Measurements from ENCODE around the gene PRSS21.

PRSS21 gene

DNA sequence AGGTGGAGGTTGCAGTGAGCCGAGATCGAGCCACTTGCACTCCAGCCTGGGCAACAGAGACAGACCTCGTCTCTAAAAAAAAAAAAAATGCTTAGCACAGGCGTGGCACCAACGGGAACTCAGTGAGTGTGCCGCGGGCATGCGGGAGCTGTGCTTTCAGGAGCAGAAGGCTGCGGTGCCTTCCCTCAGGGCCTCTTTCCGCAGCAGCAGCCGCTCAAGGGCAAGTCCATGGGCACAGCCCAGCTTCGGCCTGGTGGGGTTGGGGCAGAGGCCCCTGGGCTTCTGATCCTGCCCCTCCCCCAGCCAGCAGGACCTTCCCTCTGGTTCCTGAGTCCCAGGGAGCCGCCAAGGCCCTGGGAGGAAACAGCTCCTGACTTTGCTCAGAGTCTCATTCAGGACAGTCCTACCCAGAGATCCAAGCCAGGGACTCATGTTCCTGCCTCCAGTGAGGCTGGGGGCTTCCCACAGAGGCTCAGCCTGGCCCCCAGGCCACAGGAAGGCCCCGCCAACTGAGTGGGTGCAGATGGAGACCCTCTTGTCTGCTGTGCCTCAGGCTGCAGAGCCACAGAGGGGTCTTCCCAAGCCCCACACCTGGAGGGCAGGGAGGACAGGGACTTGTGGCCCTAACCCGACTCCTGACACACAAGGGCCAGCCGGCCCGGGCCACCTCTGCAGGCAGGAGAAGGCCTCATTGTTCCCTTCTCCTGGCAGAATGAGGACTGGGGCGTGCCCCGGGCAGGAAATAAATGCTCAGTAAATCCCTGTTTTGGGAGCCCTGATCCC lies 9.7 kb downstream of the PRSS21 start:
- DNase-seq, result no peak

DNA sequence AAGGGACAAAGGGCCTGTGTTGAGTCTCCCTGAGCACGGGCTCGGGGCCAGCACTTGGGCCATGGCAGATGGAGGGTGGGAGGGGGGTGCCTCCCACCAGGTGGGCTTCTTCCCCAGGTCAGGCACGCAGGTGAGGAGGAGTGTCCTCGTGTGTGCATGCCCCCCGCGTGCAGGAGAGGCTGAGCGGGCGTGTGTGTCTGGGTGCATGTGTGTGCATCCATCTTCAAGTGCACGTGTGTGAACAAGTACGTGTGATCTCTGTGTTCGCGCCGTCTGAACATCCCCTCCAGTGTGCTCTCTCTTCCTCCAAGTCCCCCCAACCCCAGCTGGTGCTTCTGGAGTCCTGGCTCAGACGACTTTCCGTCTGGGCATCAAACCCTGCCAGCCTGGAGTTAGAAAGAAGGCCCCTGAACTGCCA lies 10.3 kb downstream of the PRSS21 start:
- DNase-seq, result no peak

DNA sequence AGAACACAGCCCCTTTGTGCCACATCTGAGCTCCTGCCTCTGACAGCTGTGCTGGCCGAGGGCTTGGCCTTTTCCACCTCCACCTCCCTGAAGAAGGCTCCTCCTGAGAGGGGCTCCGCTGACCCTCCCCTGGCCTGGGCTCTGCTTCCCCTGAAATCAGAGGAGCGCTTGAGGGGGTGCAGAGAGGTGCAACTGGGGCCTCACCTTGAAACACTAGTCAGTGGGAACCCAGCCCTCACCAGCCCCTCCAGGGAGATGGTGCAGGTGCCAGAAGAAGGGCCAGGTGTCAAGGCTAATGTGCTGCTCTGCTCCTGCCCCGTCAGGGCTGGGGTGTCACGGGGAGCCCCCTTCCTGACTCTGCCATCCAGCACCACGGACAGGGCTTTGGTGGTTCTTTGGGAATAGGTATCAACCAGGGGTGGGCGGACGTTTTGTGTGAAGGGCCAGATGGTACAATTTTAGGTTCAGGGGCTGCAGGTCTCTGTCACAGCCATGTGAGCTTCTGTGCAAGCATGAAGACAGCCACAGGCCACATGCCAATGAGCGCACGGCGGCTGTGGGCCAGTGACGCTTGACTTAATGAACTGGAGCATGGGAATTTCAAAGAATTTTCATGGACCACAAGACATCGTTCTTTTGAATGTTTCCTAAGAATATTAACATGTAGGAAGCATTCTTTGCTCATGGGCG lies 10.9 kb downstream of the PRSS21 start:
- DNase-seq, result no peak

- DNase-seq, result no peak
Measured at GRCh38 chr16:2828521-2828840, 11.4 kb downstream of the PRSS21 start.

DNA sequence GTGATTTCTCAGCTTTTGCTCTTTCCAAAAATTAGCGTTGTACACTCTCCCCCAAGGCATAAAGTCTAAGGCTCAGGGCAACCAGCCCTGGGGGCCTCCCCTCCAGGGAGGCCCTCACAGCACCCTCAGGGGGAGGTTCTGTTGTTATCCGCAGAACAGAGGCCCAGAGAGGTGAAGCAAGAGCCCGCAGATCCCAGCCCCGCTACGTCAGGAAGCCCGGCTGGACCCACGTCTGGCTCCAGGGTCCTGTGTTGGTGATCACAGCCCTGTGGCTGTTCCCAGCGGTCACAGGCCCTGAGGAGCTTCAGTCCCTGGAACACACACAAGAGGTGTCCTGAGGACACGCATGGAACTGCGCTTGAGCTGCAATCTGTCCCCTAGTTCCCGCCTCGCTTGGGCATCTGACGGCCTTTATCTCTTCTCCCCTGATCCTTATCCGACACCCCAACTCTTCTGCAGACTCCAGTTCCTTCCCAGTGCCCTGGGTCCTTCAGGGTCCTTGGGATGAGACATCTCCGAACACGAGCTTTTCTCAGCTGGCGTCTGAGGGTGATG lies 11.9 kb downstream of the PRSS21 start:
- no peak for DNase-seq

GRCh38 chr16:2829501-2830354 lies 12.7 kb downstream of the PRSS21 start, which contains the start of gene ZG16B:
TSS of gene ZG16B (plus strand) at chr16:2830303. CDS start at chr16:2830442, 139 bp downstream.
- DNase-seq, result no peak

DNA sequence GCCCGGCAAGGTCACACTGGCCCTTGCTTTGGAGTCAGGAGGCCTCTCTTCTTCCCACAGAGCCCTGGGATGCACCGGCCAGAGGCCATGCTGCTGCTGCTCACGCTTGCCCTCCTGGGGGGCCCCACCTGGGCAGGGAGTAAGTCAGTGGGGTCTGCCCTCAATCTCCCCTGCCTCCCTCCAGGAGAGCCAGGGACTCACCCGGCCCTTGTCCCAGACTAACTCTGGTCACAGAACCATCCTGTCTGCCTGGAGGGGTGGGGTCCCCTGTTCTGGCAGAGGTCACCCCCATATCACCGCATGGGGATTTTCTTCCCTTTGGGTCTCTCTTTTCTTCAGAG lies 13.3 kb downstream of the PRSS21 start:
- no peak for DNase-seq

DNA sequence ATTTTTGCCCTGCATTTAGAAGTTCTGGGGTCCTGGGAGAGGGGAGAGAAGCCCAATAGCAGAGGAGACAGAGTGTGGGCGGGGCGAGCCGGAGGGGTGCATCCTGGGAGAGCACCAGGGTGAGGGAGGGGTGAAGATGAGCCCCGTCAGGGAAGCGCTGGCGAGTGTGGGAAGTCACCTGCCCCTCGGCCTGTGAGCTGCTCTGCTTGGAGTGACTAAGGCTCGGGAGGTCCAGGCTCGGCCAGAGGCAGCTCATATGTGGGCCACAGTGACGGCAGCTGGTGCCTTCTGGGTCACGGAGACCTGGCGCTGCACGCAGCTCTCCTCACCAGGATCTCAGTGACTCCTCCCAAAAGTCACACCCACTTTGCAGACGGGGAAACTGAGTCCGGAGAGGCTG lies 14.2 kb downstream of the PRSS21 start:
- no peak for DNase-seq

- DNase-seq, result no peak
Measured at GRCh38 chr16:2833776-2834175, 16.7 kb downstream of the PRSS21 start.

- DNase-seq, result no peak
Measured at GRCh38 chr16:2834968-2835367, 17.9 kb downstream of the PRSS21 start.

- DNase-seq, result no peak
Measured at GRCh38 chr16:2835638-2836493, 18.8 kb downstream of the PRSS21 start.

DNA sequence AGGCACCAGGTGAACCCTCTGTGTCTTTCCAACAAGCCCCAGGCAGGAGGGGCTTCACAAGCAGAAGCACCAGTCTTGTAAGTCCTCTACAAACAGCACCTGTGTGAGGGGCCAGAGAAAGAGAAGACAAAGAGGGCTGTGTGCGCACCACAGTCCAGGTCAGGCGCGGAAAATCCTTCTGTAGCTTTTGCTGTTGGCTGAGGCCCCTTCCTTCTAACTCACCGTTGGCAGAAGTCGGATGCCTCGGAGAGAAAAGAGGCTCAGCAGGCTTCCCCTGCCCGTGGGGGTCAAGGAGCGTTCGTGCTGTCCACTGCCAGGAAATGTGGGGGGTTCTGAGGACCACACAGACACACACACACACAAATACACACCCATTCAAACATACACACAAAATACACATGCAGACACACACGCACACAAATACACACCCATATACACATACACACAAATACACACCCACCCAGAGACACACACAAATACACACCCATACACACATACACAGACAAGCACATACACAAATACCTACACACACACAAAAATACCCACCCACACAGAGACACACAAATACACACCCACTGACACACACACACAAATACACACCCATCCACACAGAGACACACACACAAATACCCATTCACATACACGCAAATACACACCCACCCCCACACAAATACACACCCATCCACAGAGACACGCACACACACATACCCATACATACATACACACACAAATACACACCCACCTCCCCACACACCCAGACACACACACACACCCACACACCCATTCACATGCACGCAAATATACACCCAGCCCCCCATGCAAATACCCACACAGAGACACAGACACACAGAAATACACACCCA lies 19.8 kb downstream of the PRSS21 start:
- DNase-seq, result no peak

DNA sequence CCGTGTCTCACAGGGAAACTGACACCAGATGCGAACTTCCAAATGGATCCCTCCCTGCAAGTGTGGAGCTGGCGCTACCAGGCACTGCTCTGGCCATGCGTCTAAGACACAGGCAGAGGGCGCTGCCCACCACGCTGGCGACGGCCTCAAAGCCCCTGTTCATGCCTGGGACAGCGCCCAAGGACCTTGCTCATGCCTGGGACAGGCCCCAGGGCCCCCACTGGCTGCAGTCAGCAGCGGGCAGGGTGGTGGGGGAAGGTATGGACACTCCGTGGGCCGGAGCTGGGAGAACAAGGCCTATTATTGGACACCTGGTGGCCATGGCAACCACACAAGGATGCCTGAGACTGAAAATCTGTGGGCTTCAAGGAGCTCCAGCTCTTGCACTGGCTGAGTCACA lies 21.9 kb downstream of the PRSS21 start:
- no peak for DNase-seq

- DNase-seq, result no peak
Measured at GRCh38 chr16:2839650-2840450, 22.8 kb downstream of the PRSS21 start.

DNA sequence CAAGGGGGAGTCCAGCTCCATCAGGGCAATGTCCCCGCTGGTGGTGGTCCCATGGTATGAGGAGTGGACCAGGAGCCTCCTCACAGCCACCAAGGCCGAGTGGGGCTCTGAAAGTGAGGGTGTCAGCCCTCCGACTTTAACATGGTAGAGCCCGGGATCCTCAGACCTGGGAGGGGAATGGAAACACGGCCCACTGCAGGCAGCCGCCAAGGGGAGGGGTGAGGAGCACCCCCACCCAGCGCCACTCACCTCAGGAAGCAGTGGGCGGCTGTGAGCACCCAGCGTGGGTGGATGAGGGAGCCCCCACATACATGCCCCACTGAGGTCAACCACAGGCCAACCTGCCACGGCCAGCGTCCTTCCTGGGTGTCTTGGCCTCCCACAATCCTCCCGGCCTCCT lies 23.9 kb downstream of the PRSS21 start:
- no peak for DNase-seq

DNA sequence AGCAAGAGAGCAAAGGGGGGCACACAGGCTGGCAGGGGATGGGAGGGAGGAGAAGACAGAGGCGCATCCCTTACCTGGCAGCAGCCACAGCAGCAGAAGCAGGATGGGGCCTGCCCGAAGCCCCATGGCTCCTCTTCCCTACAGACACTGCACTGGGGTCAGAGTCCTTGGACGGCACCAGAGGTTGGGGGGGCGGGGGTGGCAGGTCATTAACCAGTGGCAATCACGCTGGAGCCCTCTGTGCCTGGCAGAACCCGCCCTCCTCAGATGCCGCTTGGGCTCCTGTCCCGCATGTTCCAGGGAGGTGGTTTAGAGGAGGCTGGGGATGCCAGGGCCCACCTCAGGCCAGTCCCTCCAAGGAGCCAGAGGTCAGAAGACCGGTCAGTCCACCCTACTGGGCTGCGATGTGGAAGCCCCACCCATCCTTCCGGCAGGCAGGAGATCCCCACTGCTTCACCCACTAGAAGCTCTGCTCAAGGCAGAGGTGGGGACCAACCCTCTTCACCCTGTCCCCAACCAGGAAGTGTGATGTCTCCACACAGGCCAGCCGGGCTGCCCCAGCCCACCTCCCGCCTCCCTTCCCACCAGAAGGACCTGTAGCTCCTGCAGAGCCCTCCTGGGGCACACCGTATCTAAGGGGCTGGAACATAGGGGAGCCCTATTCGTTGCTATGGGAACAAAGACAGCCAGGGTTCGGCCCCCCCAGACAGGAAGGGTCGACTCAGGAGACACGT lies 24.7 kb downstream of the PRSS21 start:
- no peak for DNase-seq

- no peak for DNase-seq
Measured at GRCh38 chr16:2842340-2843000, 25.4 kb downstream of the PRSS21 start.

- DNase-seq, result no peak
Measured at GRCh38 chr16:2843526-2843925, 26.5 kb downstream of the PRSS21 start.

DNA sequence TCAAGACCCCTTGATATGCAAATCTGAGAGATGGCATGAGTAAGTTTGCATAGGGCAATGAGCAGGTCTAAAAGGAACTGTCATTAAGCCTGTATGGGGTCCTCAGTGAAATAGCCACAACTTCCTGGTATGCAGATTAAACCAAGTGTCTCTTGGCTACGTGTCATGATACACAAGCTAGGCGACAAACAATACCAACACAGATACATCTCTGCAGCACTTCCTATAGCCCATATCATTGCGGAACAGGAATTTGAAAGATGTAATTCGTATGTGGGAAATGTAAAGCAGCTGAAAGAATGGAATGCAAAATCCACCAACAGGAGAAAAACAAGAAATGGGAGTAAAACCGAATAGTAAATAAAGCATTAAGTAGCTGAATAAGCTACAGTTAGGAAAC lies 28.1 kb downstream of the PRSS21 start:
- DNase-seq, result no peak
